Neural progenitor cell (in vitro differentiated cells): ENCODE results near the gene HSPG2. TPM values are rescaled to one million over a fixed set of nuclear protein-coding genes. Genes with fewer than 3 reads are reported as not detected.

ENCODE experiments used
- DNase-seq: peaks from one replicate; pipeline ENCODE4 v3.0.0-alpha.2; 2016; ENCODE audit warnings: low spot score
- H2AFZ ChIP-seq: fragments of 200-600 bp; sonication (generic); replicated peaks from 2 replicates; pipeline ENCODE4 v1.6.1; 2016; ENCODE audit warnings: antibody characterized with exemption
- H3F3A ChIP-seq: fragments of 200-600 bp; sonication (generic); 2 replicates; pipeline ENCODE4 v1.6.1; 2016; ENCODE audit warnings: antibody characterized with exemption, low read depth
- H3K27ac ChIP-seq: fragments of 200-600 bp; sonication (generic); 2 replicates; pipeline ENCODE4 v1.5.1; 2016; ENCODE audit warnings: mild to moderate bottlenecking
- H3K27me3 ChIP-seq: fragments of 200-600 bp; sonication (generic); 2 replicates; pipeline ENCODE4 v1.6.1; 2016; ENCODE audit warnings: mild to moderate bottlenecking, moderate library complexity
- H3K36me3 ChIP-seq: fragments of 200-600 bp; sonication (generic); 2 replicates; pipeline ENCODE4 v1.5.1; 2016
- H3K4me1 ChIP-seq: fragments of 200-600 bp; sonication (generic); 2 replicates; pipeline ENCODE4 v1.6.1; 2016; ENCODE audit warnings: mixed run types
- H3K4me2 ChIP-seq: fragments of 200-600 bp; sonication (generic); 2 replicates; pipeline ENCODE4 v1.6.1; 2016
- H3K4me3 ChIP-seq: fragments of 200-600 bp; sonication (generic); 2 replicates; pipeline ENCODE4 v1.5.1; 2016
- H3K79me2 ChIP-seq: fragments of 200-600 bp; sonication (generic); 2 replicates; pipeline ENCODE4 v1.6.1; 2016; ENCODE audit warnings: low read depth
- H3K9ac ChIP-seq: fragments of 200-600 bp; sonication (generic); 2 replicates; pipeline ENCODE4 v1.6.1; 2016
- H3K9me3 ChIP-seq: fragments of 200-600 bp; sonication (generic); 2 replicates; pipeline ENCODE4 v1.5.1; 2016; ENCODE audit warnings: low read depth
- H4K20me1 ChIP-seq: fragments of 200-600 bp; sonication (generic); 2 replicates; pipeline ENCODE4 v1.6.1; 2016; ENCODE audit warnings: low read depth
- H3K27ac Mint-ChIP-seq: 3 replicates; pipeline ENCODE4 v1.8.0; 2021; ENCODE audit warnings: mixed read lengths
- H3K27me3 Mint-ChIP-seq: 2 replicates; pipeline ENCODE4 v1.8.0; 2022; ENCODE audit warnings: low read depth, mild to moderate bottlenecking, inconsistent platforms, moderate library complexity, mixed read lengths; ENCODE audit not compliant: insufficient read depth
- H3K36me3 Mint-ChIP-seq: 3 replicates; pipeline ENCODE4 v1.8.0; 2021; ENCODE audit warnings: mixed read lengths
- H3K4me1 Mint-ChIP-seq: 3 replicates; pipeline ENCODE4 v1.8.0; 2021; ENCODE audit warnings: mixed read lengths
- H3K4me3 Mint-ChIP-seq: 3 replicates; pipeline ENCODE4 v1.8.0; 2021; ENCODE audit warnings: mild to moderate bottlenecking, moderate library complexity, mixed read lengths
- H3K9me3 Mint-ChIP-seq: 3 replicates; pipeline ENCODE4 v1.8.0; 2020; ENCODE audit warnings: mixed read lengths
- EZH2 ChIP-seq: fragments of 200-600 bp; sonication (generic); IDR thresholded peaks from 2 replicates; pipeline ENCODE4 v1.6.1; 2017; ENCODE audit warnings: antibody characterized with exemption, mild to moderate bottlenecking, moderate library complexity
- EZH2phosphoT487 ChIP-seq: fragments of 200-600 bp; sonication (generic); IDR thresholded peaks from 2 replicates; pipeline ENCODE4 v1.6.1; 2017; ENCODE audit warnings: antibody characterized with exemption
- total RNA-seq: library from RNA; depleted of rRNA; stranded (reverse); fragments of >200 nt; gene quantifications from 2 replicates; pipeline ENCODE4 v1.2.3, GENCODE V29; 2015; ENCODE audit warnings: low replicate concordance
- TF ChIP-seq, protein P1 (sequence below): fragments of 200-600 bp; sonication (generic); IDR thresholded peaks from 2 replicates; pipeline ENCODE4 v1.5.1; 2017; ENCODE audit warnings: antibody characterized with exemption, mild to moderate bottlenecking

Gene HSPG2
- total RNA-seq, 1 donor from 2014 or later, result 6.9 TPM

- peaks cover 12% of the 10 kb centered on the region for H3F3A ChIP-seq
- peaks cover 2% of the 10 kb centered on the region for H3K27me3 Mint-ChIP-seq
- peak; percentile 27 for DNase-seq
- no peak overlapping the region for H2AFZ ChIP-seq
- no peaks in the 10 kb centered on the region for H3K36me3 Mint-ChIP-seq
- H3K4me3 Mint-ChIP-seq, result no peak overlapping the region
- H3K4me3 ChIP-seq, result no peak overlapping the region
- no peaks in the 10 kb centered on the region for H3K9me3 Mint-ChIP-seq
- H3K79me2 ChIP-seq, result peaks cover 5% of the 10 kb centered on the region
- H3K27ac ChIP-seq, result peak overlapping the region; percentile 8
- H3K27ac Mint-ChIP-seq, result no peak overlapping the region
- no peak overlapping the region for H3K9ac ChIP-seq
- peaks cover 7% of the 10 kb centered on the region for H4K20me1 ChIP-seq
- H3K36me3 ChIP-seq, result no peaks in the 10 kb centered on the region
- no peak for TF ChIP-seq EZH2phosphoT487
- no peaks in the 10 kb centered on the region for H3K27me3 ChIP-seq
- peaks cover 47% of the 10 kb centered on the region for H3K4me1 Mint-ChIP-seq
- peaks cover 23% of the 10 kb centered on the region for H3K4me1 ChIP-seq
- H3K4me2 ChIP-seq, result peak overlapping the region; percentile 35
- no peaks in the 10 kb centered on the region for H3K9me3 ChIP-seq
Observed at GRCh38 chr1:21901473-21901847, 35.6 kb downstream of the HSPG2 start.

GRCh38 chr1:21900766-21901472, 36.2 kb downstream of the HSPG2 start:
- H3K27me3 ChIP-seq, result no peaks in the 10 kb centered on the region
- no peaks in the 10 kb centered on the region for H3K9me3 Mint-ChIP-seq
- H3K79me2 ChIP-seq, result peaks cover 5% of the 10 kb centered on the region
- H3K4me3 Mint-ChIP-seq, result no peak overlapping the region
- no peak overlapping the region for H3K4me3 ChIP-seq
- no peaks in the 10 kb centered on the region for H3K36me3 ChIP-seq
- DNase-seq, result no peak
- no peak overlapping the region for H3K27ac Mint-ChIP-seq
- H2AFZ ChIP-seq, result no peak overlapping the region
- no peaks in the 10 kb centered on the region for H3K36me3 Mint-ChIP-seq
- no peaks in the 10 kb centered on the region for H3K9me3 ChIP-seq
- H3K4me2 ChIP-seq, result no peak overlapping the region
- peaks cover 23% of the 10 kb centered on the region for H3K4me1 ChIP-seq
- no peak overlapping the region for H3K27ac ChIP-seq
- peaks cover 2% of the 10 kb centered on the region for H3K27me3 Mint-ChIP-seq
- H3K4me1 Mint-ChIP-seq, result peaks cover 47% of the 10 kb centered on the region
- H3F3A ChIP-seq, result peaks cover 12% of the 10 kb centered on the region
- H4K20me1 ChIP-seq, result peaks cover 7% of the 10 kb centered on the region
- H3K9ac ChIP-seq, result no peak overlapping the region
- no peak for TF ChIP-seq EZH2phosphoT487
- TF ChIP-seq, protein P1, sequence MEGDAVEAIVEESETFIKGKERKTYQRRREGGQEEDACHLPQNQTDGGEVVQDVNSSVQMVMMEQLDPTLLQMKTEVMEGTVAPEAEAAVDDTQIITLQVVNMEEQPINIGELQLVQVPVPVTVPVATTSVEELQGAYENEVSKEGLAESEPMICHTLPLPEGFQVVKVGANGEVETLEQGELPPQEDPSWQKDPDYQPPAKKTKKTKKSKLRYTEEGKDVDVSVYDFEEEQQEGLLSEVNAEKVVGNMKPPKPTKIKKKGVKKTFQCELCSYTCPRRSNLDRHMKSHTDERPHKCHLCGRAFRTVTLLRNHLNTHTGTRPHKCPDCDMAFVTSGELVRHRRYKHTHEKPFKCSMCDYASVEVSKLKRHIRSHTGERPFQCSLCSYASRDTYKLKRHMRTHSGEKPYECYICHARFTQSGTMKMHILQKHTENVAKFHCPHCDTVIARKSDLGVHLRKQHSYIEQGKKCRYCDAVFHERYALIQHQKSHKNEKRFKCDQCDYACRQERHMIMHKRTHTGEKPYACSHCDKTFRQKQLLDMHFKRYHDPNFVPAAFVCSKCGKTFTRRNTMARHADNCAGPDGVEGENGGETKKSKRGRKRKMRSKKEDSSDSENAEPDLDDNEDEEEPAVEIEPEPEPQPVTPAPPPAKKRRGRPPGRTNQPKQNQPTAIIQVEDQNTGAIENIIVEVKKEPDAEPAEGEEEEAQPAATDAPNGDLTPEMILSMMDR, result no peak
- TF ChIP-seq EZH2, result no peak

DNA sequence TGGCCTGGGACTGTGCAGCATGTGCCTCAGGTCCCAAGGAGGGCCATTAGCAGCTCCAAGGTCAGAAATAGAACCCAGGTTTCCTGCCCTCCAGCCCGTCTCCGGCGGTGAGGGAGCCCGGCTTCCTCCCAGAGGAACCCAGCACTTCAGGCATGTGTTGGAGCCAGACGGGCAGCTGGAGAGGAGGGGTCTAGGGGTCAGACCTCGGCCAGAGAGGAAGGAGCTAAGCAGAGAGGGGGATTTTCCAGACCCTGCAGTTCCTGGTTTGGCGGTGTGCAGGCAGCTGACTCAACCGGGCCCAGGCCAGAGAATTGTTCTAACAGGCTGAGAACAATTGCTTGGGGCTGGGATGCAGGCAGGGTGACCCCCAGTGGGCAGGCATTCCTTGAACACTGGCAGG, 37.1 kb downstream of the HSPG2 start:
- DNase-seq, result peak; percentile 33
- Histone ChIP-seq H3K4me1 (peaks cover 23% of the 10 kb centered on the region), H3K27me3 (no peaks in the 10 kb centered on the region), H3K9me3 (no peaks in the 10 kb centered on the region), H4K20me1 (peaks cover 7% of the 10 kb centered on the region), H3K36me3 (no peaks in the 10 kb centered on the region), H2AFZ (no peak overlapping the region), H3K79me2 (peaks cover 5% of the 10 kb centered on the region), H3K4me3 (no peak overlapping the region), H3K4me2 (no peak overlapping the region), H3K9ac (no peak overlapping the region), H3K27ac (peak overlapping the region; percentile 63), H3F3A (peaks cover 12% of the 10 kb centered on the region)
- Mint-ChIP-seq H3K4me1 (peaks cover 43% of the 10 kb centered on the region), H3K36me3 (no peaks in the 10 kb centered on the region), H3K27me3 (peaks cover 2% of the 10 kb centered on the region), H3K27ac (peak overlapping the region; percentile 65), H3K4me3 (no peak overlapping the region), H3K9me3 (no peaks in the 10 kb centered on the region)
- TF ChIP-seq, protein P1, result no peak
- TF ChIP-seq EZH2phosphoT487 (no peak), EZH2 (no peak)

DNA sequence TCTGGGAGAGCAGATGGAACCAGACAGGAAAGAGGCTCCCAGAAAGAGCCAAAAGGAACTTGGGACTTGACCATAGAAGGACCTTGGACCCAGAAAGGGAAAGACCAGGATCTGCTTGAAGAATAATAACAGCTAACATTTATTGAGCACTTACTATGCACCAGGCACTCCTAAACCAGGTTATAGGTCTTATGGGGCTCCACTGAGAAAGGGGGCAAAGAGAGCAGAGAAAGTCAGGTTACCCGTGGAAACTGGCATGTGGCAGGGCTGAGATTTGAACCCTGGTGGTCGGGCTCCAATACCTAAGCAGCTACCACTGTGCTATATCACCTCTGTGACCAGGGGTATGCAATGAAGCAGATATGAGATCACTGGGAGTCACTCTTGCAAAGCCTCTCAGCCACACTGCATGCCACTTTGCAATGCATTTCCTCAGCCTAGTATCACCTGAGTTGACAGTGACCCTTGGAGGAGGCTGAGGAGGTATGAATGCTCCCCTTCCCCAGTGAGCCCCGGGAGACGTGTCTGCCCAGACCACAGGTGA, 37.8 kb downstream of the HSPG2 start:
- no peaks in the 10 kb centered on the region for H3K36me3 ChIP-seq
- H3K27me3 Mint-ChIP-seq, result peaks cover 2% of the 10 kb centered on the region
- no peaks in the 10 kb centered on the region for H3K36me3 Mint-ChIP-seq
- no peak overlapping the region for H3K27ac Mint-ChIP-seq
- H3K27ac ChIP-seq, result no peak overlapping the region
- no peak for DNase-seq
- peaks cover 23% of the 10 kb centered on the region for H3K4me1 ChIP-seq
- no peaks in the 10 kb centered on the region for H3K9me3 Mint-ChIP-seq
- H3K4me2 ChIP-seq, result no peak overlapping the region
- peaks cover 12% of the 10 kb centered on the region for H3F3A ChIP-seq
- TF ChIP-seq, protein P1, result no peak
- H3K4me3 Mint-ChIP-seq, result no peak overlapping the region
- H3K9ac ChIP-seq, result no peak overlapping the region
- H2AFZ ChIP-seq, result no peak overlapping the region
- peaks cover 7% of the 10 kb centered on the region for H4K20me1 ChIP-seq
- H3K27me3 ChIP-seq, result no peaks in the 10 kb centered on the region
- H3K79me2 ChIP-seq, result peaks cover 5% of the 10 kb centered on the region
- no peaks in the 10 kb centered on the region for H3K9me3 ChIP-seq
- H3K4me1 Mint-ChIP-seq, result peaks cover 43% of the 10 kb centered on the region
- no peak overlapping the region for H3K4me3 ChIP-seq
